Measurements from ENCODE around the gene DDX20. TPM values are rescaled to one million over a fixed set of nuclear protein-coding genes. Genes with fewer than 3 reads are reported as not detected.

The DDX20 gene
- total RNA-seq, 1 donor from 2014 or later: 24.7 TPM

- TF ChIP-seq CTCF (IDR thresholded peaks at IDR 0.05; ENCODE audit: insufficient read depth, low read length, poor library complexity, severe bottlenecking): no peak
- H3K4me3 ChIP-seq (ENCODE audit: low read depth, low read length): no peak overlapping the region
- DNase-seq (ENCODE audit: low read depth): no peak
- no peaks in the 10 kb centered on the region for H3K36me3 ChIP-seq (ENCODE audit: control insufficient read depth, insufficient read depth, low read length)
- no peaks in the 10 kb centered on the region for H3K27me3 ChIP-seq (ENCODE audit: control insufficient read depth, insufficient read depth, low read length)
Observed at GRCh38 chr1:111804776-111805175, 49.1 kb downstream of the DDX20 start.

GRCh38 chr1:111805251-111805650, 49.5 kb downstream of the DDX20 start:
- no peak overlapping the region for H3K4me3 ChIP-seq (ENCODE audit: low read depth, low read length)
- no peak for TF ChIP-seq CTCF (IDR thresholded peaks at IDR 0.05; ENCODE audit: insufficient read depth, low read length, poor library complexity, severe bottlenecking)
- H3K36me3 ChIP-seq (ENCODE audit: control insufficient read depth, insufficient read depth, low read length): no peaks in the 10 kb centered on the region
- H3K27me3 ChIP-seq (ENCODE audit: control insufficient read depth, insufficient read depth, low read length): no peaks in the 10 kb centered on the region
- DNase-seq (ENCODE audit: low read depth): no peak

- TF ChIP-seq CTCF (IDR thresholded peaks at IDR 0.05; ENCODE audit: insufficient read depth, low read length, poor library complexity, severe bottlenecking): no peak
- H3K4me3 ChIP-seq (ENCODE audit: low read depth, low read length): no peak overlapping the region
- no peak for DNase-seq (ENCODE audit: low read depth)
- H3K36me3 ChIP-seq (ENCODE audit: control insufficient read depth, insufficient read depth, low read length): no peaks in the 10 kb centered on the region
- H3K27me3 ChIP-seq (ENCODE audit: control insufficient read depth, insufficient read depth, low read length): no peaks in the 10 kb centered on the region
Observed at GRCh38 chr1:111811891-111812290, 56.2 kb downstream of the DDX20 start.

- no peak for DNase-seq (ENCODE audit: low read depth)
- H3K4me3 ChIP-seq (ENCODE audit: low read depth, low read length): no peak overlapping the region
- TF ChIP-seq CTCF (IDR thresholded peaks at IDR 0.05; ENCODE audit: insufficient read depth, low read length, poor library complexity, severe bottlenecking): no peak
- H3K27me3 ChIP-seq (ENCODE audit: control insufficient read depth, insufficient read depth, low read length): no peaks in the 10 kb centered on the region
- H3K36me3 ChIP-seq (ENCODE audit: control insufficient read depth, insufficient read depth, low read length): no peaks in the 10 kb centered on the region
Observed at GRCh38 chr1:111812306-111812705, 56.6 kb downstream of the DDX20 start.

- DNase-seq (ENCODE audit: low read depth): no peak
- no peak for TF ChIP-seq CTCF (IDR thresholded peaks at IDR 0.05; ENCODE audit: insufficient read depth, low read length, poor library complexity, severe bottlenecking)
- Histone ChIP-seq H3K4me3 (ENCODE audit: low read depth, low read length) (no peak overlapping the region), H3K27me3 (ENCODE audit: control insufficient read depth, insufficient read depth, low read length) (no peaks in the 10 kb centered on the region), H3K36me3 (ENCODE audit: control insufficient read depth, insufficient read depth, low read length) (no peaks in the 10 kb centered on the region)
Observed at GRCh38 chr1:111813440-111814304, 58.0 kb downstream of the DDX20 start.

- no peak for DNase-seq (ENCODE audit: low read depth)
- no peaks in the 10 kb centered on the region for H3K36me3 ChIP-seq (ENCODE audit: control insufficient read depth, insufficient read depth, low read length)
- no peak overlapping the region for H3K4me3 ChIP-seq (ENCODE audit: low read depth, low read length)
- TF ChIP-seq CTCF (IDR thresholded peaks at IDR 0.05; ENCODE audit: insufficient read depth, low read length, poor library complexity, severe bottlenecking): no peak
- H3K27me3 ChIP-seq (ENCODE audit: control insufficient read depth, insufficient read depth, low read length): no peaks in the 10 kb centered on the region
Observed at GRCh38 chr1:111814305-111814628, 58.6 kb downstream of the DDX20 start.

Measured in kidney epithelial cell (primary cell).